Activated naive CD8-positive, alpha-beta T cell treated with anti-CD3 and anti-CD28 coated beads, Interleukin-2, amount 10 ng/mL, durations not matched to agents 7 days and 5 days (primary cell): Measurements from ENCODE around the gene SLC6A9. TPM values are rescaled to one million over a fixed set of nuclear protein-coding genes. Genes with fewer than 3 reads are reported as not detected.
A peak's percentile ranks its signal among the peaks of the same experiment; 100 is the strongest.

Experiments
- ATAC-seq: fragments of 150-1000 bp; cut with Tn5 transposase; one replicate; pipeline ENCODE4 v1.10.0; 2021; ENCODE audit warnings: low read depth, moderate library complexity
- POLR2A ChIA-PET: fragments of 350-600 bp; sonication (Branson Sonifier 250); formaldehyde crosslinking; loops from one replicate; lab custom pipeline; 2021; ENCODE audit warnings: antibody characterized with exemption; lab: Charles Lee
- DNase-seq: peaks from one replicate; pipeline ENCODE4 v3.0.0; 2021
- H3K27ac Mint-ChIP-seq: one replicate; pipeline ENCODE4 v1.8.0; 2022; ENCODE audit warnings: mild to moderate bottlenecking, mixed read lengths
- H3K27me3 Mint-ChIP-seq: one replicate; pipeline ENCODE4 v1.8.0; 2022; ENCODE audit warnings: mild to moderate bottlenecking, moderate library complexity, mixed read lengths
- H3K36me3 Mint-ChIP-seq: one replicate; pipeline ENCODE4 v1.8.0; 2021; ENCODE audit warnings: mild to moderate bottlenecking, mixed read lengths
- H3K4me1 Mint-ChIP-seq: one replicate; pipeline ENCODE4 v1.8.0; 2021; ENCODE audit warnings: mixed read lengths
- H3K4me3 Mint-ChIP-seq: one replicate; pipeline ENCODE4 v1.8.0; 2022; ENCODE audit warnings: mild to moderate bottlenecking, moderate library complexity, mixed read lengths
- H3K9me3 Mint-ChIP-seq: one replicate; pipeline ENCODE4 v1.8.0; 2021; ENCODE audit warnings: mixed read lengths
- total RNA-seq, 2 experiments: library from RNA; stranded (reverse); gene quantifications; one replicate each; pipeline ENCODE4 v1.2.3, GENCODE V29; 2021

SLC6A9 gene
- total RNA-seq, 2 experiments from 2014 or later, result 1.9 to 3.0 TPM

DNA sequence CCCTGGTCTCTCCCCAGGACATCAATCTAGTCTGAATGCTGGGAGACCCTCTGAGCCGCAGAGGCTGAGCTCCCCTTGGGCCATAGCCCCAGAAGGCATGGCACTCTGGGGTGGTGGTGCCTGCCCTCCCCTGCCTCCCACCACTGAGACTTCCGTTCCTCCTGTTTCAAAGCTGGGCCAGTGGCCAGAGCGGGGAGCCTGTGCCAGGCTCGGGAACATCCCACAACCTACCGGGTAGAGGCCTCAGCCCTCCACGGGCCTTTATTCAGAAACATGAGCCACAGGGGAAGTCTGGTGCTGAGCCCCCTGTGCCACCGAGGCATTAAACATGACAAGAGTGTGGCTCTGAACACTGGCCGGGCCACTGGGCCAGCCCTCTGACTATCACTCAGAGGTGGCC, 31.8 kb downstream of the SLC6A9 start:
- POLR2A ChIA-PET, result no interaction called here
- ATAC-seq (no peak), DNase-seq (no peak)
- Mint-ChIP-seq H3K36me3 (peaks cover 1% of the 10 kb centered on the region), H3K27ac (no peak overlapping the region), H3K9me3 (no peaks in the 10 kb centered on the region), H3K27me3 (no peaks in the 10 kb centered on the region), H3K4me3 (no peak overlapping the region), H3K4me1 (peaks cover 5% of the 10 kb centered on the region)

DNA sequence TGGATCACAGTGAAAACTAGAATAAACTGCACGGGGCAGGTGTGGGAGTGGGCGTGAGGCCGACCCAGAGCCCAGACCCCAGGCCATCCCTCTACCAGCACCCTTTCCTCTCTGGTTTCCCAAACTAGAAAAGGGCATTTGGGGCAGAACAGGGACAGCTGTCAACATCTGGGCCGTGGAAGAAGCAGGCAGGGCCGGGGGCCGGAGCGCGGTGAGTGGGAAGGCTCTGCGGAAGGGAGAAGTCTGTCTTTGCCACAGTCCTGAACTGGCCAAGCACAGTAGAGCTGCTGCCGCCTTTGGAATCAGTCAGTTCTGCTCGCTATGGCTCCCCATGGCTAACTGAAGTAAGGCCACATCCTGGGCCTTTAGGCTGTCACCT, 33.3 kb downstream of the SLC6A9 start:
- H3K4me3 Mint-ChIP-seq, result no peak overlapping the region
- H3K27ac Mint-ChIP-seq, result no peak overlapping the region
- H3K27me3 Mint-ChIP-seq, result no peaks in the 10 kb centered on the region
- ATAC-seq (no peak), DNase-seq (no peak)
- H3K9me3 Mint-ChIP-seq, result no peaks in the 10 kb centered on the region
- H3K4me1 Mint-ChIP-seq, result peaks cover 5% of the 10 kb centered on the region
- peaks cover 1% of the 10 kb centered on the region for H3K36me3 Mint-ChIP-seq
- POLR2A ChIA-PET, result no interaction called here

DNA sequence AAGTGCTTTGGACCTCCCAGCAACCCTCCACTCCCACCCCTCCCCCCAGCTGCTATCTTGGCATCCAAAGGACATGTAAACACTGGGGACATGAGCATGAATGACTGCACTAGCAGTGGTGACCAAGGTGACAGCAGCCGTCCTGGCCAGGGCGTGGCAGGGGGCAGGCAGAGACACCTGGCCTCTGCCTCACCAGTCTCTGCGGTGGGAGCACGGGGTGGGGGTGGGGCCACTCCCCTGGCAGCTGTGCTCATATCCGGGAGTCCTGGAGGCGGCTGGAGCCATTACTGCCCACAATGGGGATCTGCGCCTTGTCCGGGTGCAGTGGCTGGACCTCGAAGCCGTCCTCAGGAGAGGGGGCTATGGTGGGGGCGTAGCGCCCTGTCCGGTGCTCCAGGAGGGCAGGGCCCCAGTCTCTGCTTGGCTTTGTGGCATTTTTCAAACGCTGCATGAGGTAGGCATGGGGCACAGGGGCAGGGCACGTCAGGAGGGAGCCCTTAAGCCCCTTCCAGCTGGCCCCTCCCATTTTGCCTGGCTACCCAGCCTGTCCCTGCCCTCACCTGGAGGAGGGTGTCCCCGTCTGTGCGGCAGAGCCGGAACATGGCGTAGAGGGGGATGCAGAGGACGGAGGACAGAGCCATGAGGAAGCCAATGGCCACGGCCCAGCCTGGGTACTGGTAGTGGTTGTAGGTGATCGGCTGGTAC, 33.8 kb downstream of the SLC6A9 start:
- Mint-ChIP-seq H3K4me3 (no peak overlapping the region), H3K4me1 (peaks cover 9% of the 10 kb centered on the region), H3K27me3 (no peaks in the 10 kb centered on the region), H3K36me3 (peaks cover 1% of the 10 kb centered on the region), H3K9me3 (no peaks in the 10 kb centered on the region), H3K27ac (no peak overlapping the region)
- POLR2A ChIA-PET, result no interaction called here
- DNase-seq, result no peak
- no peak for ATAC-seq

DNA sequence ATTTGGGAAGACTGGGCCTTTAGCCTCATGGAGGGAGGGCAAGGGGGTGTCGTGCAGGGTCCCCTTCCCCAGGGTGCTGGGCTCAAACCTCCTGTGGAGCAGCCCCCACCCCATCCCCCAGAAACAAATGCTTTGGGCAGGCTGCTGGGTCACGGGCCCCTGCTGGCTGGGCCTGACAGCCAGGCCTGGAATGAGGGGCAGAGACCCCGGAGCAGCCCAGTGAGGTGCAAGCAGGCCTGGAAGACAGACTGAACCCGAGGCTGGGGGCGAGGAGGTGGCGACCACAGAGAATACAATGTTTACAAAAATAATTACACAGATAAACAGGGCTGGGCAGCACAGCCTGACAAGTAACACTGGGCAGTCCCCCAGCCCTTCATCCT, 34.5 kb downstream of the SLC6A9 start:
- Mint-ChIP-seq H3K4me3 (no peak overlapping the region), H3K27me3 (no peaks in the 10 kb centered on the region), H3K36me3 (peaks cover 1% of the 10 kb centered on the region), H3K4me1 (peaks cover 15% of the 10 kb centered on the region), H3K27ac (no peak overlapping the region), H3K9me3 (no peaks in the 10 kb centered on the region)
- POLR2A ChIA-PET, result no interaction called here
- no peak for ATAC-seq
- no peak for DNase-seq

DNA sequence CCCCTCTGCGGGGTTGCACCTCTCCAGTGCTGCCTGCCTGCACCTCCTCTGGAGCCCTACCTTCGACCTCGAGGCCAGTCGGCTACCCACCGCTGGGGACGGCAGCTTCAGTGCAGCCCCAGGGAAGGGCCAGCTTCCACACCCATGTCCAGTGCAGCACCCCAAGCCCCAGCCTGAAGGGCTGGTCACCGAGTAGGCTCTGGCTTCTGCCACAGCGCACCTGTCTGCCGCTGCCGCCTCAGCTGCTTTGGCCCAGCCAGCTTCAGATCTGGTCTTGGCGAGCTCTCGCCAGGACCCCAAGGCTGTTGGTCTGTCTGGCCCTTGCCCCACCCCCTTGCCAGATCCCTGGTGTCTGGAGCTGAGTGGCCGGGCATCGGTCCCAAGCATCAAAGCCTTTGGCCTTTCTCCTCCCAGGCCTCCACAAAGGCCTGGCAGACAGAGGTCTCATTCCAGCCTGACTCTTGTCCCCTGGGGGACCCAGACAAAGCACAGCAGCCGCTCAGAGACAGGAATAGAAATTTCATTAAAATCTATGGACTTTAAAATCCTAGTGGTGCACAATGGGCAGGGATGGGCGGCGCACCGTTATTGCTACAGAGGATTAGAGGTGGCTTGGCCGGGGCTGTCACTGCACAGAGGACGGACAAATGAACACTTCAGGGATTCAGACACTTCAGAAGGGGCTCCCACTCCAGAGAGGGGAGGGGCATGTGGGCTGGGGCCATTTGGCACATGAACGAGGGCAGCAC, 35.1 kb downstream of the SLC6A9 start:
- ATAC-seq (no peak), DNase-seq (no peak)
- Mint-ChIP-seq H3K27ac (no peak overlapping the region), H3K9me3 (no peaks in the 10 kb centered on the region), H3K36me3 (peaks cover 1% of the 10 kb centered on the region), H3K4me1 (peaks cover 15% of the 10 kb centered on the region), H3K27me3 (no peaks in the 10 kb centered on the region), H3K4me3 (no peak overlapping the region)
- POLR2A ChIA-PET, result no interaction called here

DNA sequence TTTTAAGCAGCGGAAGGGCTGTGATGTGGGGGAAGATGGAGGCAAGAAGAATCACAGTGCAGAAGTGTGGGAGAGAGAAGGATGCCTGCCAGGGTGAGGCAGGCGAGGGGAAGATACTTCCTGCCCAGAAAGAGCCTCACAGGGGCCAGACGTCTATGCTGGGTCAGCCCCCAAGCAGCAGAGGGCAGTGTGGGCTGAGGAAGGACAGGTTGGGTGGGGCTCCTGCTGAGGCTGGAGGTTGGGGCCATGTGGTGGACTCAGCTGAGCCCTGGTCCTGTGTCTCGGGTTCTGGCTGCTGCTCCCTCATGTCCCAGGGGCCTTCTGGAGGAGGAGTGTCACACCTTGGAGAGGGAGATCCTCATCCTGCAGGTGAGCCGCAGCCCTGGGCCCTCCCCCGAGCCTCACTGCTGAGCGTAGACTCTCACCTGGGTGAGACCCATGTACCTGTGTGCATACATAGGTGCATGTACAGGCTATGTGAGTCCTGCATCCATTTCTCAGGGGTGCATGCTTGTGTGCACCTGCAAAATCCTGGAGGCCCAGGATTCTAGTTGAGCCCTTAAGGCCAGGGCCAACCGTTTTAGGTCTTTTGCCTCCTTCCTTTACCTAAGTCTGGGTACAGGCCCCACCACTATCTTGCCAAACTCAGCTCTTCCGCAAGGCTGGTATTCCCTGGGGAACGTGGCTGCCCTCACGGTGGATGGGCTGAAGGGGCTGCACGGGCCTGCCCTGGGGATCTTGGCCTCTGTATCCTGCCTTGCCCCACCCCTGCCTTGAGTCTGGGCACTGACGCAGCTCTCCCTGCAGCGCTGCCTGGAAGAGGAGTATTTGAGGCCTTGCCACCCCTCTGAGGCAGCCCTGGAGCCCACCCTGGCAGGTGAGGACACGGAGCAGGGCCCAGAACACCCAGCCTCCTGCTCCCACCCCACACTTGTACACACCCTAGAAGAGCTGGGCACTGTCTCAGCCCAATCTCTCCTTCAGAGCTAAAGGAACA, 36.2 kb downstream of the SLC6A9 start:
- Mint-ChIP-seq H3K4me1 (peaks cover 16% of the 10 kb centered on the region), H3K36me3 (no peaks in the 10 kb centered on the region), H3K4me3 (no peak overlapping the region), H3K27ac (no peak overlapping the region), H3K9me3 (no peaks in the 10 kb centered on the region), H3K27me3 (no peaks in the 10 kb centered on the region)
- DNase-seq (no peak), ATAC-seq (no peak)
- POLR2A ChIA-PET, result no interaction called here

DNA sequence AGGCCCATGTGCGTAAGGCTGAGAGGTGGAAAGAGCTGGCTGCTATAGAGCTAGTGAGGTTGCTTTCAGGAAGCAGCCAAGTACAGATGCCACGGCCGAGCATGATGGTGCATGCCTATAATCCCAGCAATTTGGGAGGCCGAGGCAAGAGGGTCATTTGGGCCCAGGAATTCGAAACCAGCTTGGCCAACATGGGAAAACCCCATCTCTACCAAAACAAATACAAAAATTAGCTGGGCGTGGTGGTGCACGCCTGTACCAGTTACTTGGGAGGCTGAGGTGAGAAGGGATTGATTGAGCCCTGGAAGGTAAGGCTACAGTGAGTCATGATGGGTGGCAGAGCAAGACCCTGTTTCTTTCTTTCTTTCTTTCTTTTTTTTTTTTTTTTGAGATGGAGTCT, 37.2 kb downstream of the SLC6A9 start:
- no peak overlapping the region for H3K27ac Mint-ChIP-seq
- no peak for ATAC-seq
- H3K36me3 Mint-ChIP-seq, result no peaks in the 10 kb centered on the region
- no peaks in the 10 kb centered on the region for H3K27me3 Mint-ChIP-seq
- no peak for DNase-seq
- POLR2A ChIA-PET, result no interaction called here
- no peaks in the 10 kb centered on the region for H3K9me3 Mint-ChIP-seq
- H3K4me1 Mint-ChIP-seq, result peaks cover 16% of the 10 kb centered on the region
- no peak overlapping the region for H3K4me3 Mint-ChIP-seq

DNA sequence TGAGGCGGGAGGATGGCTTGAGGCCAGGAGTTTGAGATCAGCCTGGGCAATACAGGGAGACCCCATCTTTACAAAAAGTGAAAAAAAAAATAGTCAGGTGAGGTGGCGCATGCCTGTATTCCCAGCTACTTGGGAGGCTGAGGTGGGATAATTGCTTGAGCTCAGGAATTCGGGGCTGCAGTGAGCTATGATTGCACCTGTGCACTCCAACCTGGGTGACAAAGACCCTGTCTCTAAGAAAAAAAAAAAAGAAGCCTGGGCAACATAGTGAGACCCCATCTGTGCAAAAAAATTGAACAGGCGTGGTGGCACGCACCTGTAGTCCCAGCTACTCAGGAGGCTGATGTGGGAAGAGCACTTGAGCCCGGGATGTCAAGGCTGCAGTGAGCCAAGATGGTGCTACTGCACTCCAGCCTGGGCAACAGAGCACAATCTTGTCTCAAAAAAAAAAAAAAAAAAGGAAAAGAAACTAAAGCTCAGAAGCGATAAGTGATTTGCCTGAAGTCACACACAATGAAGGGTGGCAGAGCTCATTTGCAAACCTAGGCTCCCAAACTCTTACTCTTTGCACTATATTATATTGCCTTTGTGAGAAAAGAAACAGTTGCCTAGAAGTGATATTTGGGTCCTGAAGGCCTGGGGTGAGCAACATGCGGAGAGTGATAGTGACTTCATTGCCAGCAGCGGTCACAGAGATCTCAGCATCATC, 37.9 kb downstream of the SLC6A9 start:
- H3K4me1 Mint-ChIP-seq, result peaks cover 13% of the 10 kb centered on the region
- no peak overlapping the region for H3K4me3 Mint-ChIP-seq
- DNase-seq, result no peak
- H3K9me3 Mint-ChIP-seq, result no peaks in the 10 kb centered on the region
- no peaks in the 10 kb centered on the region for H3K27me3 Mint-ChIP-seq
- H3K27ac Mint-ChIP-seq, result no peak overlapping the region
- POLR2A ChIA-PET, result no interaction called here
- H3K36me3 Mint-ChIP-seq, result no peaks in the 10 kb centered on the region
- ATAC-seq, result no peak

DNA sequence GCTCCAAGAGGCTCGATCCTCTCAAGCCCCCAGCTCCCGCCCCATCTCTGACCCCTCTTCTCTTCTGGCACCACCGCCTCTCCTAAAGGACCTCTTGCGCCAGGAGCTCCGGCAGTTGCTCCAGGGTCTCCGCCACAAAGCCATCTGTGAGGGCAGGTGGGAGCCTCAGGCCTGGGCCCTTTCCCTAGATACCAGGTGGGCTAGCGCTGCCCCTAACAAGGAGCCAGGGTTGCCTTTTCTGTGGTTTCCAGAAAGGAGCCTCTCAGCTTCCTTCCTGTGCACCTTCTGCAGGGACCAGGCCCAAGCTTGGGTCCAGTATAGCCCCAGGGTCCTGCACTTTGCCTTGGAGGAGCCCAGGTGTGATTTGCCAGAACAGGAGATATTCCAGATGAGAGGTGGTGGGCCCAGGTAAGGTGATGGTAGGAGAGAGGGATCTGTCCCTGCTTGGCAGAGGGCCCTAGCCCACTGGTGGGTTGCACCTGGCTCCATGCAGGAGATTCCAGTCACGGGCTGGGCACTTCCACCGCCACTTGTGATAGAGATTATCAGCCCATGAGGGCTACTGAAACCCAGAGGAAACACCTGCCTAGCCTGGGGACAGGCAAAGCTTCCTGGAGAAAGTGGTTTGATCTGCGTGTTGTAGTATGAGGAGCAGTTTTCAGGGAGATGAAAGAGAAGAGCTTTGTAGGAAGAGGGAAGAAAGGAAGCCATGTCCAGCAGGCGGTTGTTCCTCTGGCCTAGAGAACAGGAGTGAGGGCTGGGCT, 38.8 kb downstream of the SLC6A9 start:
- no peaks in the 10 kb centered on the region for H3K9me3 Mint-ChIP-seq
- POLR2A ChIA-PET, result interaction anchor here (3.5 kb wide), 1 partner anchor 17 kb away, joined by 13 read pairs; the partner anchor contains the start of gene ATP6V0B
- no peak for ATAC-seq
- H3K4me1 Mint-ChIP-seq, result peaks cover 13% of the 10 kb centered on the region
- no peak overlapping the region for H3K27ac Mint-ChIP-seq
- H3K36me3 Mint-ChIP-seq, result no peaks in the 10 kb centered on the region
- no peak for DNase-seq
- H3K4me3 Mint-ChIP-seq, result peak overlapping the region; percentile 91
- no peaks in the 10 kb centered on the region for H3K27me3 Mint-ChIP-seq

DNA sequence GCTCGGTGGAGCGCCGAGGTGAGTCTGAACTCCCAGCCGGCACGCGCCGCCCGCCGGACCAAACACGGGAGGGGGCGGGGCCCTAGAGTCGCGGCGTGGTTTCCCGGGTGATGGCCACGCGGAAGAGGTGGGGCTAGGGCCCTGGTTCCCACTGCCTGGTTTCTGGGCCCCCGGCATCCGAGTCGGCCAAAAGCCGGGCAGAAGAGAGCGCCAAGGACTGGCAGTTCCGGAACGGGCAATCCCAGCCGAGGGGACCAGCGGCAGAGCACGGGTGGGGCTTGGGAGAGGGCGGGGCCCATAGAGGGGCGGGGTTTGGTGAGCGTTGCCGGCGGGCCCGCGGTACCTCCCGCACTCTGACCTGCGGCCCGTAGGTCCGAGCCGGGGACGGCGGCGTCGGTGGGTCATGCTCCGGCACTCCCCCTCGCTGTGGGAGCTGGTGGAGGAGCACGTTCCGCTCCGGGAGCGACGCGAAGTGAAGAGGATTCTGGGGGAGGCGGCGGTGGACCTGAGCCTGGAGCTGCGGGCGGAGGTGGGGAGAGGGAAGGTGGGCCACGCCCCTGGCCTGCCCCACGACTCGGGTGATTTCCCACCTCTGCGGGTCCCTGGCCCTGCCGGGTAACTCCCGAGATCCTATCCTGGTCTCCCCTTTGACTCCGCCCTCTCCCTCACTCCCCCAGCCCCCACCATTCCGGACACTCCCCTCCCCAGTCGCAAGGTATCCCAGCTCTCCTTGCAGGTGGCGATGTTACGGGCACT, 39.6 kb downstream of the SLC6A9 start, which contains the start of gene CCDC24:
TSS of gene CCDC24 (plus strand) at position 124 of the 756 bp plus-strand sequence. CDS start at position 404, 280 bp downstream.
- Mint-ChIP-seq H3K27ac (peak within 1 kb of the TSS; percentile 63), H3K9me3 (no peaks in the 10 kb centered on the region), H3K4me3 (peak within 1 kb of the TSS; percentile 91), H3K36me3 (no peaks in the 10 kb centered on the region), H3K4me1 (peaks cover 13% of the 10 kb centered on the region), H3K27me3 (no peaks in the 10 kb centered on the region)
- DNase-seq (peak; percentile 82), ATAC-seq (peak; percentile 76)
- POLR2A ChIA-PET, result interaction anchor here (3.5 kb wide), 1 partner anchor 16 kb away, joined by 13 read pairs; the partner anchor contains the start of gene ATP6V0B

DNA sequence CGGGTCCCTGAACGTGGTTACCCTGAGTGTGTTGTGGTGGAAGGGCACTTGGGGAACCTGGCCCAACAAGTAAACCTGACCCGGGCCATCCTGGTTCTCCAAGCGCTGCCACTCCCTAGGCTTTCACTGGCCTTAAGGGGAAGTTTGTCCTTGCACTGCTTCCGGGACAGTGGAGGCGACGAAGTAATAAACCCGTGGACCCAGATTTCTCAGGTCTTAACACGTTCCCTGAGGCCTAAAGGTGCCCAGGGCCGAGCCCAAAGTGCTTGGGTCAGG, 40.1 kb downstream of the SLC6A9 start:
- Mint-ChIP-seq H3K36me3 (no peaks in the 10 kb centered on the region), H3K4me3 (peak overlapping the region; percentile 91), H3K4me1 (peaks cover 13% of the 10 kb centered on the region), H3K27ac (no peak overlapping the region), H3K27me3 (no peaks in the 10 kb centered on the region), H3K9me3 (no peaks in the 10 kb centered on the region)
- DNase-seq (no peak), ATAC-seq (no peak)
- POLR2A ChIA-PET, result interaction anchor here (3.5 kb wide), 1 partner anchor 16 kb away, joined by 13 read pairs; the partner anchor contains the start of gene ATP6V0B
